Osteoblast (primary cell): ENCODE measurements around the gene TRAP1. TPM values are rescaled to one million over a fixed set of nuclear protein-coding genes. Genes with fewer than 3 reads are reported as not detected.
A peak's percentile ranks its signal among the peaks of the same experiment; 100 is the strongest.

ENCODE experiments used
- DNase-seq: peaks from one replicate; pipeline ENCODE4 v3.0.0; 2011; ENCODE audit warnings: low spot score, mixed read lengths; ENCODE audit not compliant: insufficient read length; ENCODE audit errors: missing footprints
- H2AFZ ChIP-seq: 2 replicates; pipeline ENCODE4 v1.6.0; 2011; ENCODE audit warnings: mild to moderate bottlenecking, low read length
- H3K27ac ChIP-seq: 2 replicates; pipeline ENCODE4 v1.5.1; 2011; ENCODE audit warnings: mild to moderate bottlenecking, low read depth, low read length, moderate library complexity
- H3K27me3 ChIP-seq: 2 replicates; pipeline ENCODE4 v1.6.0; 2012; ENCODE audit warnings: mild to moderate bottlenecking, control low read depth, inconsistent platforms, low read length, moderate library complexity; ENCODE audit not compliant: insufficient read depth
- H3K36me3 ChIP-seq: 2 replicates; pipeline ENCODE4 v1.5.1; 2011; ENCODE audit warnings: mild to moderate bottlenecking, low read length, control low read depth, moderate library complexity; ENCODE audit not compliant: insufficient read depth
- H3K4me1 ChIP-seq: 2 replicates; pipeline ENCODE4 v1.5.1; 2011; ENCODE audit warnings: mild to moderate bottlenecking, low read length, control low read depth, moderate library complexity; ENCODE audit not compliant: insufficient read depth
- H3K4me2 ChIP-seq: 2 replicates; pipeline ENCODE4 v1.6.0; 2011; ENCODE audit warnings: mild to moderate bottlenecking, low read length; ENCODE audit not compliant: insufficient read depth
- H3K4me3 ChIP-seq: fragments of 200-600 bp; sonication (generic); 3 replicates; pipeline ENCODE4 v1.5.1; 2012; ENCODE audit warnings: mild to moderate bottlenecking, low read length, inconsistent platforms; ENCODE audit not compliant: insufficient read depth
- H3K79me2 ChIP-seq: 2 replicates; pipeline ENCODE4 v1.6.0; 2012; ENCODE audit warnings: mild to moderate bottlenecking, low read length, control low read depth, inconsistent platforms; ENCODE audit not compliant: insufficient read depth
- H3K9me3 ChIP-seq: 2 replicates; pipeline ENCODE4 v1.5.1; 2011; ENCODE audit warnings: low read depth, low read length, control low read depth
- H4K20me1 ChIP-seq: 2 replicates; pipeline ENCODE4 v1.6.0; 2012; ENCODE audit warnings: mild to moderate bottlenecking, low read length, control low read depth; ENCODE audit not compliant: insufficient read depth
- total RNA-seq: library from RNA; depleted of rRNA; stranded (reverse); fragments of >200 nt; gene quantifications from 2 replicates; pipeline ENCODE4 v1.2.3, GENCODE V29; 2012
- TF ChIP-seq, protein P1 (sequence below): IDR thresholded peaks from 2 replicates; pipeline ENCODE4 v1.5.1; 2011; ENCODE audit warnings: mild to moderate bottlenecking, low read depth, low read length, moderate library complexity; ENCODE audit errors: extremely low read depth

Gene TRAP1
- total RNA-seq, 1 donor: 56.5 TPM

DNA sequence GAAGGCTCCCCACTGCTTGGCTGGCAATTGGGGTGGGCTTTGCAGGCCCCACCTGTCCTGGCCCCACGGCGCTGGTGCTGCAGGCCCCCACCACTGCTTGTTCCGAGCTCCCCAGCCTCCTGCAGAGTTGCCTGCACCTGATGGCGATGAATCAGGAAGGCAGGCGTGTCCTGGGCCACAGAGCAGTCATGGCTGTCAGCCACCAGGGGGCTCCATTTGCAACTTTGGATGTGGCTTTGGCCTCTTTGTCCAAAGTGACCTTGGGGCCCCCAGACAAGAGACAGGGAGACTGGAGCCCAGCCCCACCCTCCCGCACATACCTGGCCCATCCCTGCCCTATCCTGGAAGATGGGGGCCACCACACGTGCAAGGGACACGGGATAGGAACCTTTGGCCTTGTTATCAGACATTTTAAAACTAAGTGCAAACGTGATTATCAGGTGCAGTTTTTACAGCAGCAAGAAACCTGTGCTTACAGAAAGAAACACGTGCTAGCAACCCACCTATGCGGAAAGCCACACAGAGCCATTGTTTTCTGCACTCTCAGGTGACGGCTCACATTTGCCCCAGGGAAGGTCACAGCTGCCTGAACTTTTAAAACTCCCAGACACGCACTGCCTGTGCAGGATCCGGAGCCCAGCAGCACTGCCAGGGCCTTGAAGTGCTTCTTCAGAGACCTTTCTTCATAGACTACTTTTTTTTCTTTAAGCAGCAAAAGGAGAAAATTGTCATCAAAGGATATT lies 62.9 kb downstream of the TRAP1 start, which contains the start of gene DNASE1:
Gene DNASE1, plus strand, starts transcription at position 443 of the 743 bp plus-strand sequence. CDS start 683 bp downstream, outside the sequence.
- Histone ChIP-seq H3K27ac (no peak within 1 kb of the TSS), H3K36me3 (peaks cover 25% of the 10 kb centered on the region), H3K4me1 (peaks cover 6% of the 10 kb centered on the region), H3K27me3 (no peaks in the 10 kb centered on the region), H3K79me2 (no peaks in the 10 kb centered on the region), H4K20me1 (peaks cover 22% of the 10 kb centered on the region), H3K4me2 (no peak within 1 kb of the TSS), H2AFZ (no peak within 1 kb of the TSS), H3K4me3 (no peak within 1 kb of the TSS), H3K9me3 (no peaks in the 10 kb centered on the region)
- peak; percentile 93 for DNase-seq
- TF ChIP-seq, protein P1, sequence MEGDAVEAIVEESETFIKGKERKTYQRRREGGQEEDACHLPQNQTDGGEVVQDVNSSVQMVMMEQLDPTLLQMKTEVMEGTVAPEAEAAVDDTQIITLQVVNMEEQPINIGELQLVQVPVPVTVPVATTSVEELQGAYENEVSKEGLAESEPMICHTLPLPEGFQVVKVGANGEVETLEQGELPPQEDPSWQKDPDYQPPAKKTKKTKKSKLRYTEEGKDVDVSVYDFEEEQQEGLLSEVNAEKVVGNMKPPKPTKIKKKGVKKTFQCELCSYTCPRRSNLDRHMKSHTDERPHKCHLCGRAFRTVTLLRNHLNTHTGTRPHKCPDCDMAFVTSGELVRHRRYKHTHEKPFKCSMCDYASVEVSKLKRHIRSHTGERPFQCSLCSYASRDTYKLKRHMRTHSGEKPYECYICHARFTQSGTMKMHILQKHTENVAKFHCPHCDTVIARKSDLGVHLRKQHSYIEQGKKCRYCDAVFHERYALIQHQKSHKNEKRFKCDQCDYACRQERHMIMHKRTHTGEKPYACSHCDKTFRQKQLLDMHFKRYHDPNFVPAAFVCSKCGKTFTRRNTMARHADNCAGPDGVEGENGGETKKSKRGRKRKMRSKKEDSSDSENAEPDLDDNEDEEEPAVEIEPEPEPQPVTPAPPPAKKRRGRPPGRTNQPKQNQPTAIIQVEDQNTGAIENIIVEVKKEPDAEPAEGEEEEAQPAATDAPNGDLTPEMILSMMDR: peak; percentile 67

DNA sequence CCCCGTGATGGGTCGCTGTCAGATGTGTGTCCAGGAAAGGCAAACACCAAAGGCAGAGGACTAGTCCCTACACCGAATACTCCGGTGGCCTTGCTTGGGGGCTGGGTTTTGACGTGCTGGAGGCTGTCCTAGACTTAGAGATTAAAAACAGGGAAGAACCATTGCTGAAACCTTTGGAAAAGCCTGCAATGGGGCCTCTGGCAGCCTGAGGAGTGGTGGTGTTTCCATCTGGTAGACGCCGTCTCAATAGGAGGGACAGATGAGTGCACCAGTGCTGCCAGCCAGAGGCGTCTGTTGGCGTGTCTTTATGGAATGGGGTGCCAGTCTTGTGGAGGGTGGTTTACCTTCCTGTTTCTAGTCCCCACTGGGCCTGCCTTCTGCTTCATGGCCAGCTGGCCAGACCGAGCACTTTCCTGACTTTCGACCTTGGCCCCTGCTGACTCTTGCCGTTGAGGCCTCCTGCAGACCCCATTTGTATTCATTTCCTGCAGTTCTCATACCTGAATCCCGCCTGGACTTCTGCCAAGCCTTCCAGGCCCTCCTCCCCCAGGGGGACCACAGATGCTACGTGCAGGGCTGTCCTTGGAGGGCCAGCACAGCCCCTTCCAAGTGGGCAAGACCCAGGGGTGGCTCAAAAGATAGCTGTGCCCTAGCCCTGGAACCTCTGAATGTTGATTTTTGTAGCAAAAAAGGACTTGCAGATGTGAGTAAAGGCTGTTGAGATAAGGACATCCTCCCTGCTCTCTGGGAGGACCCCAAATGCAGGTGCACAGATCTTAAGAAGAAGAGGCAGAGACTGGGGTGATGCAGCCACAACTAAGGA lies 64.7 kb downstream of the TRAP1 start:
- Histone ChIP-seq H3K4me2 (no peak overlapping the region), H2AFZ (no peak overlapping the region), H4K20me1 (peaks cover 16% of the 10 kb centered on the region)

DNA sequence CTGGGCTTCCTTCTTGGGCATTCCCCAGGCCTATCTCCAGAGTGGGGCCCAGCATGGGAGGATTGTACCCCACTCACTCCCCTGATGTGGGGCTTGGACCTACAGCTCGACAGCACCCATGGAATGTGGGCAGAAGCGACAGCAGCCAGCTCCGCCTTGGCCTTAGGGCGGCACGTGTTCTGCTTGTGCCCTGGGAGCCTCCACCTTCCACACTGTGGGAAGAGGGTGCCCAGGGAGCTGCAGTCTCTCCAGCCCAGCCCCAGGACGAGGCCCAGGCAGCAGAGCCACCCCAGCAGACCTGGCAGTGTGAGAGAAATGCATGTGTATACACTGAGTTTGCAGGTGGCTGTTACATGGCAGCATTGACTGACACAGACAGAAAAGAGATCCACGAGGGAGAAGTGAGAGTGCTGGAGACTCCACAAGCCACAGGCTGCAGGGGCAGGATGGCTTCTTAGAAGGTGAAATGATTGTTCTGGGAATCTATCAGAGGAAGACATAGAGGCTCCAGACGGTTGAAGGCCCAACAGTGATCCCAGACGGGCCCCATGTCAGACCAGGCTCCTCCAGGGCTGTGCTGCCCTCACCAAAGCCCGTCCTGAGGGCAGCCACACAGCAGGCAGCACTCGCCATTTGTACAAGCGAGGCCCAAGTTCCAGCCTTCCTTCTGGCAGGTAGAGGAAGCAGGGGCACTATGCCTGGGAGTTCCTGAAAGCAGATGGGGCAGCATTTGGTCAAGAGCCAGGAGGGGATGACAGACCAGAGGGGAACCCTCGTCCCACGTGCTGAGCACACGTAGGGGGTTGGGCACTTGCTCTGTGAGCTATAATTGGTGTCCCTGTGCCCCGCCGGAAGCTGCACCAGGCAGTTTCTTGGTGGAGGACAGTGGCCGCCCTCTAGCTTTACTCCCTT lies 65.6 kb downstream of the TRAP1 start:
- Histone ChIP-seq H2AFZ (no peak overlapping the region), H3K27ac (no peak overlapping the region), H3K27me3 (no peaks in the 10 kb centered on the region), H4K20me1 (peaks cover 8% of the 10 kb centered on the region), H3K36me3 (peaks cover 3% of the 10 kb centered on the region), H3K9me3 (no peaks in the 10 kb centered on the region), H3K4me3 (no peak overlapping the region), H3K79me2 (no peaks in the 10 kb centered on the region), H3K4me1 (no peaks in the 10 kb centered on the region), H3K4me2 (no peak overlapping the region)
- no peak for DNase-seq
- TF ChIP-seq, protein P1: no peak

More for the DNA sequence above, 64.7 kb downstream of the TRAP1 start:
- H3K9me3 ChIP-seq: no peaks in the 10 kb centered on the region
- no peaks in the 10 kb centered on the region for H3K79me2 ChIP-seq
- H3K36me3 ChIP-seq: peaks cover 11% of the 10 kb centered on the region
- H3K4me1 ChIP-seq: no peaks in the 10 kb centered on the region
- H3K27me3 ChIP-seq: no peaks in the 10 kb centered on the region
- H3K4me3 ChIP-seq: no peak overlapping the region
- no peak overlapping the region for H3K27ac ChIP-seq
- DNase-seq: peak; percentile 80
- TF ChIP-seq, protein P1: no peak
